Choroid plexus epithelial cell (primary cell): ENCODE results near the gene ZNF559.
"Not testable (repeated sequence)": the region's sequence is repeated elsewhere in the genome, so short reads cannot be mapped to it uniquely, and the experiment has no call there.

Experiments
- DNase-seq: peaks from one replicate; pipeline ENCODE4 v3.0.0-alpha.2; 2010; ENCODE audit warnings: low read depth
- H3K4me3 ChIP-seq: 2 replicates; pipeline ENCODE4 v1.5.1; 2011; ENCODE audit warnings: low read depth, mild to moderate bottlenecking, control low read depth, low read length, moderate library complexity
- CTCF ChIP-seq: conservative IDR thresholded peaks from 2 replicates; pipeline ENCODE4 v1.5.1; 2011; ENCODE audit warnings: low read depth, mild to moderate bottlenecking, control low read depth, inconsistent platforms, low read length, moderate library complexity

Gene ZNF559

DNA sequence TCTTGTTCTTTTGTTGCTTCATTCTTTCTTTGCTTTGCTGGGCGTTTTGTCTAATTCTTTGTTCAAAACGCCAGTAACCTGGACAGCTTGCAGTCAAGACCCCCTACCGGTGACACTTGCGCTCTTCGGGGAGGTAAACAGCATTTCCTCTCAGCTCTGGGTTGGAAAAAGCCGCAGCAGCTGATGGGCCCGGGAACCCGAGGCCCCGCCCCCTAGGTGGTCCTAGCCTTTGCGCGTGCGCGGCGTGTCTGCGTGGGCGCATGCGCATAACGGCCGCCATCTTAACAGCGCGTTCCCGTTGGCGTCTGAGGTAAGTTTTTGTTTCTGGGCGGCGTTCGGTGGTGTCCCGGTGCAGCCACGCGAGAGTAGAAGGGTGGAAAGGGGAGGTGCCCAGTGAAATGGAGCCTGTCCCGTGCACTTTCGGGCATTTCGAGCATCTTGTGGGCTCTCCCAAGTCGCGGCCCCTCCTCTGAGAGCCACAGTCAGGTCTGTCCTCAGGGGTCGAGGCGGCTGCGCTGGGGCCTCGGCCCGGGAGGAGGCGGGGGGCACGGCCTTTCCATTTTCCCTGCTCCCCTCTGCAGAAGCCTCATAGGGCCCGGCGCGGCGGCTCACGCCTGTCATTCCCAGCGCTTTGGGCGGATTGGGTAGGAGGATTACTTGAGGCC, at the start of gene ZNF559:
ZNF559 (plus strand) TSS at position 261 of the 665 bp plus-strand sequence. CDS start 14,371 bp downstream, outside the sequence.
- H3K4me3 ChIP-seq = peak within 1 kb of the TSS; percentile 83
- TF ChIP-seq CTCF = peak; percentile 51
- peak; percentile 98 for DNase-seq

DNA sequence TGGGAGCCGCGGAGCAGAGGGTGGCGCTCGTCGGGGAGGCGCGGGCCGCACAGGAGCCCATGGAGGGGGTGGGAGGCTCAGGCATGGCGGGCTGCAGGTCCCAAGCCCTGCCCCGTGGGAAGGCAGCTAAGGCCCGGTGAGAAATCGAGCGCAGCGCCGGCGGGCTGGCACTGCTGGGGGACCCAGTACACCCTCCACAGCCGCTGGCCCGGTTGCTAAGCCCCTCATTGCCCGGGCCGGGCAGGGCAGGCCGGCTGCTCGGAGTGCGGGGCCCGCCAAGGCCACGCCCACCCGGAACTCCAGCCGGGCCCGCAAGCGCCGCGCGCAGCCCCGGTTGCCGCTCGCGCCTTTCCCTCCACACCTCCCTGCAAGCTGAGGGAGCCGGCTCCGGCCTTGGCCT, 40.5 kb upstream of the ZNF559 start:
- H3K4me3 ChIP-seq, DNase-seq: not testable (repeated sequence)

- H3K4me3 ChIP-seq = no peak overlapping the region
- no peak for DNase-seq
- TF ChIP-seq CTCF = no peak
Observed at GRCh38 chr19:9289231-9289884, 34.6 kb upstream of the ZNF559 start.

GRCh38 chr19:9295411-9295849, 28.5 kb upstream of the ZNF559 start:
- TF ChIP-seq CTCF = no peak
- no peak overlapping the region for H3K4me3 ChIP-seq
- DNase-seq = no peak

DNA sequence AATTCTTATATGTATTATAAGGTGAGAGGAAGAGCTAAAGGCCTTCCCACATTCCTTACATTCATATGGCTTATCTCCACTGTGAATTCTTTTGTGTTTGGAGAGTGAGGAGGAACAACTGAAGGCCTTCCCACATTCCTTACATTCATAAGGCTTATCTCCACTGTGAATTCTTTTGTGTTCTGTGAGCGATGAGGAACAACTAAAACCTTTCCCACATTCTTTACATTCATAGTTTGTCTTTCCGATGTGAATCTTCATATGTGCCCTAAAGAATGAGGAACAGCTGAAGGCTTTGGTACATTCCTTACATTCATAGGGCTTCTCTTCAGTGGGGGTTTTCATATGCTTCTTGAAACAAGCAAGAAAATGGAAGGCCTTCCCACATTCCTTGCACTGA, 27.6 kb upstream of the ZNF559 start:
- no peak overlapping the region for H3K4me3 ChIP-seq
- DNase-seq = no peak
- no peak for TF ChIP-seq CTCF

DNA sequence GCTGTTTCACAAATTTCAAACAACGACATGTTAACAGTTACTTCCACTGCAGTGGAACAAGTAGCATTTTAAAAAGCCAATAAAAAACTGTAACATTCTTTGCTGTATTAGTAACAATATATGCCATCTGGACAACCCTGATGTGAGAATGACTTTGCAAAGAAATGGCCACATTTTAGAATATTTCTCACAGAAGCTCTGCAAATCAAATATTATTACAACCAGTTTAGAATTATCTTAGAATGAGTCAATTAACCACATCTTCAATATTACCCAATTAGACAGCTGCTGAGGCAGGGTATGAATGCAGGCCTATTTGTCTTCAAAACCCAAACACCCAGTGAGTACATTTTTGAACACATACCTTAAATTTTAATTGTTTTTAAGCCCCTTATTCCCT, 17.5 kb upstream of the ZNF559 start:
- peak; percentile 79 for DNase-seq
- TF ChIP-seq CTCF = no peak
- no peak overlapping the region for H3K4me3 ChIP-seq

DNA sequence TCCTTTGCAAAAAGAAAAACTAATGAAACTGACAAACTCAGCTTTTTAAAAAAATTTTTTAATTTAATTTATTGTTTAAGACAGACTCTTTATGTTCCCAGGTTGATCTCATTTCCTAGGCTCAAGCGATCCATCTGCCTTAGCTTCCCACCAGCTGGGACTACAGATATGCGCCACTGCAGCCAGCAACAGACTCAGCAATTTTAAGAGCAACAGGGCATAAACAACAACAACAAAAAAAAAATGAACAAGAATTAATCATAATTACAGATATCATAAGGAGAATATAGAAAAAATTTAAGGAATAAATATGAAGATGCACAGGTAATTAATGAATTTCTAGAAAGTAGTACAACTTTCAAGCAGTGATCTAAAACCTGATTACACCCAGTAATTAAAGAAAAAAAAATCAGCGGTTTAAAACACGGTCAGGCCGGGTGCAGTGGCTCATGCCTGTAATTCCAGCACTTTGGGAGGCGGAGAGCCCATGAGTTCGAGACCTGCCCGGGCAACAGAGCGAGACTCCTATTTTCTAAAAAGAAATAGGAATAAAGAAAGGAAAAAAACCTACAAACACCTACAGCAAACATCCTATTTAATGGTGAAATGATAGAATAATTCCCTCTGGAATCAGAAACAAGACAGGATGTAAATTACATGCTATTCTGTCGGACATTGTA, 15.7 kb upstream of the ZNF559 start:
- TF ChIP-seq CTCF = no peak
- peak overlapping the region; percentile 69 for H3K4me3 ChIP-seq
- DNase-seq = no peak
